ENCODE data around the gene PTPRJ. TPM values are rescaled to one million over a fixed set of nuclear protein-coding genes. Genes with fewer than 3 reads are reported as not detected.

Gene PTPRJ
- total and polyA plus RNA-seq, 2 of the 4 experiments (the other 2 are of a cell fraction), result 5.6 to 14.9 TPM

GRCh38 chr11:48099916-48100446 lies 119.6 kb downstream of the PTPRJ start:
- POLR2A ChIA-PET (ENCODE audit: unreplicated experiment), result no interaction called here

More at GRCh38 chr11:48099916-48100446, 119.6 kb downstream of the PTPRJ start:
- Histone ChIP-seq H3K4ac (ENCODE audit: low read depth, low read length) (no peak overlapping the region), H3K27ac (ENCODE audit: insufficient read depth, low read length) (no peak overlapping the region), H3K4me1 (ENCODE audit: control insufficient read depth, insufficient read depth, low read length) (peaks cover 4% of the 10 kb centered on the region), H3K4me3 (ENCODE audit: insufficient read depth, low read depth, low read length) (no peak overlapping the region), H2AK9ac (replicated peaks; ENCODE audit: low read depth, low read length, poor library complexity) (peak overlapping the region; percentile 62), H3K36me3 (ENCODE audit: control insufficient read depth, insufficient read depth, low read length) (no peaks in the 10 kb centered on the region), H2AFZ (replicated peaks; ENCODE audit: low read length, poor library complexity) (no peak overlapping the region), H2BK15ac (ENCODE audit: low read depth, low read length) (no peak overlapping the region), H3K9ac (ENCODE audit: low read depth, low read length) (no peak overlapping the region), H3K18ac (ENCODE audit: low read depth, low read length) (no peak overlapping the region), H3K4me2 (ENCODE audit: low read depth, low read length) (no peak overlapping the region), H4K5ac (ENCODE audit: low read depth, low read length) (no peak overlapping the region), H3K9me3 (ENCODE audit: control insufficient read depth, insufficient read depth, low read length) (no peaks in the 10 kb centered on the region), H4K20me1 (ENCODE audit: insufficient read depth, low read length) (peaks cover 24% of the 10 kb centered on the region), H2BK5ac (ENCODE audit: low read depth, low read length, poor library complexity, severe bottlenecking) (no peak overlapping the region), H2BK20ac (ENCODE audit: low read depth, low read length) (no peak overlapping the region), H3K14ac (replicated peaks; ENCODE audit: low read depth, low read length) (no peak overlapping the region), H3K79me1 (ENCODE audit: low read depth in 1 of 2, low read length in 2 of 2) (peaks cover 33 to 66% of the 10 kb centered on the region in 2 experiments), H2BK120ac (ENCODE audit: low read depth, low read length) (no peak overlapping the region), H3K23ac (ENCODE audit: low read depth, low read length) (0 out of 2 replicates have a peak overlapping the region, but pooled peaks have one; percentile 20), H3K9me1 (ENCODE audit: insufficient read depth, low read length) (peaks cover 28% of the 10 kb centered on the region), H3K56ac (ENCODE audit: extremely low read depth, insufficient read depth, low read length) (no peak overlapping the region), H4K91ac (ENCODE audit: insufficient read depth, low read depth, low read length) (no peak overlapping the region), H4K8ac (ENCODE audit: low read depth in 2 of 2, low read length in 2 of 2) (no peak overlapping the region), H2AK5ac (ENCODE audit: low read depth, low read length) (no peak overlapping the region), H3K27me3 (ENCODE audit: control insufficient read depth, insufficient read depth, low read length) (no peaks in the 10 kb centered on the region)
- TF ChIP-seq CTCF (conservative IDR thresholded peaks at IDR 0.05; ENCODE audit: low read depth, low read length) (no peak), POLR2A (IDR thresholded peaks at IDR 0.05; ENCODE audit: low read depth, low read length) (no peak), USF2 (IDR thresholded peaks at IDR 0.05; ENCODE audit: low read depth, low read length) (no peak), CEBPB (IDR thresholded peaks at IDR 0.05; ENCODE audit: low read depth, low read length) (no peak), MXI1 (IDR thresholded peaks at IDR 0.05; ENCODE audit: borderline replicate concordance, low read depth, low read length) (no peak), FOS (IDR thresholded peaks at IDR 0.05; ENCODE audit: low read depth, low read length) (no peak), RCOR1 (IDR thresholded peaks at IDR 0.05; ENCODE audit: insufficient replicate concordance, low read length) (no peak)
- in situ Hi-C loops (cut with MboI; ENCODE audit: low sequenced_read_pairs), result loop anchor here (10.0 kb wide), 1 partner anchor 245 kb away; no protein-coding TSS in a partner anchor
- dilution Hi-C loops (cut with HindIII; ENCODE audit: low sequenced_read_pairs, unreplicated experiment), result no loop called here
- CTCF ChIA-PET, result no interaction called here
- WGBS, 2 experiments (ENCODE audit: extremely low coverage in 2 of 2, insufficient read length in 1 of 2), result no CpG with 5 or more reads among the region's 6 CpGs
- ATAC-seq (ENCODE audit: low read depth) (no peak), DNase-seq (no peak)
- no TSS peak for BruUV-seq (replicated peaks)
- intact Hi-C loops (cut with micrococcal nuclease), result no loop called here
